ENCODE measurements around the gene TPM4. TPM values are rescaled to one million over a fixed set of nuclear protein-coding genes. Genes with fewer than 3 reads are reported as not detected.
A peak's percentile ranks its signal among the peaks of the same experiment; 100 is the strongest.
"Not testable (repeated sequence)": the region's sequence is repeated elsewhere in the genome, so short reads cannot be mapped to it uniquely, and the experiment has no call there.

Gene TPM4
- polyA plus RNA-seq, 3 donors: 466 to 475 (median 475) TPM

DNA sequence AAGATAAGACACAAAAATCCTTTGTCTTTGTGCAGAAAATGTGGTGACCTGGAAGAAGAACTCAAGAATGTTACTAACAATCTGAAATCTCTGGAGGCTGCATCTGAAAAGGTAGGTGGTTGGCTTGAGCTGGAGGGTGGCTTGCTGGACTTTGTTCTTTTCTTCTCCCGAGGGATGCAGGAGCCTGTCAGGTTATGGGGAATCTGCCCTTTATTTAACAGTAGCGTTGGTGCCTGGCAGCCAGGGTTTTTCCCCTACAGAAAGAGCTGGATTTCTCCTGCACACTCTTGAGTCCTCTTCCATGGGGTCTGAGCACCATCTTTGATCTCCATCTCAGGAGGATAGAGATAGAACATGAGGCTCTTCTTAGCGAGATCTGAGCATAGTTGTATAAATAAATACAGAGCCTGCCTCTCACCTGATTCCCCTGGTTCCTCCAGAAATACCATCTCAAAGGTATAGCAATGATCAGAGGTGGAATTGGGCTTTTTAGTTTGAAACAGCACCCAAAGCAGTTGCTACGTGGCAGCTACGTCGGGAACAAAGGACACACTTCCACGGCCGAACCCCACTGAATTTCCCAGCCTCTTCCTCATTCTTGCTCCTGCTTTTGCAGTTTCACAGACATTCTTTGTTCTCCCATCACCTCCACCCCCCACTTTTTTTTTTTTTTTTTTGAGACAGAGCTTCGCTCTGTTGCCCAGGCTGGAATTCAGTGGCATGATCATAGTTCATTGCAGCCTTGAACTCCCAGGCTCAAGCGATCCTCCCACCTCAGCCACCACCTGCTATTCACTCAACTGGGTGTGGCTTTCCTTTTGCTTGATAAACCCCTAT is 12.9 kb downstream of the TPM4 start:
- DNase-seq: no peak

DNA sequence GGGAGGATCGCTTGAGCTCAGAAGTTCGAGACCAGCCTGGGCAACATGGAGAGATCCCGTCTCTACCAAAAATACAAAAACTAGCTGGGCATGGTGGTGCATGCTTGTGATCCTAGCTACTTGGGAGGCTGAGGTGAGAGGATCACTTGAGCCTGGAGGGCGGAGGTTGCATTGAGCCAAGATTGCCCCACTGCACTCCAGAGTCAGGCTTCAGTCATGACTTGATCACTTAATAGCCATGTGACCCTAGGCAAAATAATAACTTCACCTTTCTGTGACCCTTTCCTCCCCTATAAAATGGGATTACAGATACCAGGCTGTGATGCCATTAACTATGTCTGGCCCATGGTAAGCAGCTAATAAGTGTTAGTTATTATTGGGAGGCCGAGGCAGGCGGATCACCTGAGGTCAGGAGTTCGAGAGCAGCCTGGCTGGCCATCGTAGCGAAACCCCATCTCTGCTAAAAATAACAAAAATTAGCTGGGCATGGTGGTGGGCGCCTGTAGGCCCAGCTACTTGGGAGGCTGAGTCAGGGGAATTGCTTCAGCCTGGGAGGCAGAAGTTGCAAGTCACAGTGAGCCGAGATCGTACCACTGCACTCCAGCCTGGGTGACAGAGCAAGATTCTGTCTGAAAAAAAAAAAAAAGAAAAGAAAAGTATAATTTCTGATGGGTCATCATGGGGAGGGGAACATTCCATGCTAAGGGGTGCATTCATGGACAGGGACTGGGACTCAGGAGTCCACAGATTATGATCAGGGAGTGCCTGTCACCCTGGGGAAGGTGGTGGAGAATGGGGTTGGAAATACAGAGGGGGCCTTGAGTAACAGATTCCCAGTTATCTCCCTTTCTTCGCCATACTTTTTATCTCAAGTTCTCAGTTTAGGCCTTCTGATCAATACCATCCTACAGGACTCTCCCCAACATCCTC is 15.5 kb downstream of the TPM4 start:
- no peak for DNase-seq

DNA sequence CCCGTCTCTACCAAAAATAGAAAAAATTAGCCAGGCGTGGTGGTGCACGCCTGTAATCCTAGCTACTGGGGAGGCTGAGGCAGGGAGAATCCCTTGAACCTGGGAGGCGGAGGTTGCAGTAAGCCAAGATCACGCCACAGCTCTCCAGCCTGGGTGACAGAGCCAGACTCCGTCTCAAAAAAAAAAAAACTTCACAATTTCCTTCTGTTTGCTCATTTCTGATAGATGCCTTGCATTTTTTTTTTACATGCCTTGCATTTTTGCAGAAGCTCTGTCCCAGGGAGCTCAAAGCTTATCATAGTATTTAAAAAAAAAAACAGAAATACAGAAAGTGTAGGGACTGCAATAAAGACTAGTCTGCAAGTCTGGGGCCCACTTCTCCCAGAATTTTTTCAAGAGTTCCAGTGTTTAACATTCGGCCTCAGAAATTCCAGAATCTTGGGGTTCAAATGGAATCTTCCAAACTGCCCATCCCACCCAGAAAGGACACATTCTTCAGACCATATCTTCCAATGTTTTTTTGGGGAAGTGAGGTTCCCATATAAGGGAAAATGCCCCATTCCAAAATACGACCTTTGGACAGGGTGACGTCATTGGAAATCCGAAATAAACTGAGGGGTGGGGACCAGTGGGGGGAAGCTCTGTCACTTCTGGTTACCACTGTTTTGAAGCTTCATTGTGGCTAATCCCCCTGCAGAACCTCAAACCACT is 18.2 kb downstream of the TPM4 start:
- no peak for DNase-seq

DNA sequence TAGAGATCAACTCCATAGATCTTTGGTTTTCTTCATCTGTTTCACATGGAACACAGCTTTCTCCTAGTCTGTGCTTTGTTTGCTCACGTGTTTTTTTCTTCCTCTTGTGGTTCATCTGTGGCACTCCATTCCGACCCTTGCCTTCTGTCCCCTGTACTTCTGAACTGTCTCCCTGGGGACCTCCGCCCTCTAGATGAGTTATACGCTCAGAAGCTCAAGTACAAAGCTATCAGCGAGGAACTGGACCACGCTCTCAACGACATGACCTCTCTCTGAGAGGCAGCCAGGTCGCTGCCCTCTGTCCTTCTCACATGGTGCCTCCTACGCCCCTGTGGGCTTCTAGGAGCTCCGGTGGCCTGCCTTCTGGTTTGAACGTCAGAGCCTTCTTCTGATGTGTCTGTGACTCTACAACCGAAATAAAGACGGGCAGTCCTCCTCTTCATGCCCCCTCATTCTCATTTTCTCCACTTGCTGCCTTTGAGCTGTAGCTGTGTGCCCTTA is 18.8 kb downstream of the TPM4 start:
- no peak for DNase-seq

DNA sequence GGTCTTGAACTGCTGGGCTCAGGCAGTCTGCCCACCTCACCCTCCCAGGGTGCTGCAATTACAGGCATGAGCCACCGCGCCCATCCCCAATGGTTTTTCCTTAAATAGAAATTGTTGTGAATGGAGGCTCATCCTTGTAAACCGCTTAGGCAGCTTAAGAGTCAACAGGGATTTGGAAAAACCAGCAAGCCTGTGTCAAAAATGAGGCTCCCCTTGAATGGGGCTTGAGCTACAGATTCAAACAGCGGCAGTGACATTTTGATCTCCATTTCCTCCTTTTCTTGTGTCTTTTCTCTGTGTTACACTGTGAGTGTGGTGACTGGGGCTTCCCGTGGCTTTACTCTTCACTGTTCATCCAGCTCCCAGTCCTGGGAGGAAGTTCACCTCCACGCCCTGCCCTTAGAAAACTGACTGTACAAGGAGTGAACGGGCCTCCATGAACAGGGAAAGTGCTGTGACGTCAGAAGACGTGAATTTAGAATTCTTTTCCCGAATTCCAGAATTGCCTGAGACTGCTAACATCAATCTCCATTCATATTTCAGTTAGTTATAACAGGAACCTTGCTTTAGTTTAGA is 20.1 kb downstream of the TPM4 start:
- no peak for DNase-seq

DNA sequence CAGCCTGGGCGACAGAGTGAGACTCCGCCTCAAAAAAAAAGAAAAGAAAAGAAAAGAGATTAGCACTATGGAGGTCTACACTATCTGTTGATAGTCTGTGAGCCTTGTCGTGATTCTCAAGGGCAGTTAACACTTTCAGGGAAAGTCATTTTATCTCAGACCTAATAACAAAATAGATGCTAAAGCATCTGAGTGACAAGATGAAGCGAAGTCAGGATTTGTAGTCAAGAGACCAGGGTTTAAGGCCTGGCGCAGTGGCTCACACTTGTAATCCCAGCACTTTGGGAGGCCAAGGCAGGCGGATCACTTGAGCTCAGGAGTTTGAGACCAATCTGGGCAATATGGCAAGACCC is 22.1 kb downstream of the TPM4 start:
- DNase-seq: no peak

DNA sequence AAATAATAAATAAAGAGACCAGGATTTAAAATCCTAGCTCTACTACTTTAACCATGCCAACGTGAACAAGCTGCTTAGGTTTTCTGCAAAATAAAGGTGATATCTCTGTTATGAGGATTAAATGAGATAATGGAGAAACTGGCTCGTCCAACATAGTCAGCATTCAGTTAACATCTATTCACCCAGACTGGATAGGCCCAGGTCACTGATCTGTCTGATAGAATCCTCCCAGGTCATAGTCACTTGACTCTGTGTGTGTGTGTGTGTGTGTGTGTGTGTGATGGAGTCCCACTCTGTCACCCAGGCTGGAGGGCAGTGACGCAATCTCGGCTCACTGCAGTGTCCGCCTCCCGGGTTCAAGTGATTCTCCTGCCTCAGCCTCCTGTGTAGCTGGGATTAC is 22.5 kb downstream of the TPM4 start:
- DNase-seq: no peak

DNA sequence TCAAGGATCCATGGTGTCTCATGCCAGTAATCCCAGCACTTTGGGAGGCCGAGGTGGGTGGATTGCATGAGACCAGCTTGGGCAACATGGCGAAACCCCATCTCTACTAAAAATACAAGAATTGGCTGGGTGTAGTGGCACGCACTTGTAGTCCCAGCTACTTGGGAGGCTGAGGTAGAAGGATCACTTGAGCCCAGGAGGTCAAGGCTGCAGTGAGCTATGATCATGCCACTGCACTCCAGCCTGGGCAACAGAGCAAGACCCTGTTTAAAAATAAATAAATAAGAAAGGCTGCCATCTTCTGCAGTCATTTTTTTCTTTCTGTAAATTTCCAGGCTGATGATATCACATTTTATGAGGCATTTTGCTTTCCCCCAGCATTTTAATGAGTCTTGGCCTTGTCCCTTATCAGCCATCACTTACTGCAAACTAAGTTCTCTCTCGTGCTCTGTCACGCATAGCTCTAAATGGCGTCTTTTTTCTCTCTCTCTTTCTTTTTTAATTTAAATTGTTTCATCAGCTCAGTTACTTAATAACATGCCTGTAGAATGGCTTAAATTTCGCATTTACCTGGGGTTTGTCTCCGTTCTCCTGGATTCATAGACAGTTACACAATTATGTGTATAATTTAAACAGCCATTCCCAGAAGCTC is 23.1 kb downstream of the TPM4 start:
- not testable (repeated sequence) for DNase-seq

DNA sequence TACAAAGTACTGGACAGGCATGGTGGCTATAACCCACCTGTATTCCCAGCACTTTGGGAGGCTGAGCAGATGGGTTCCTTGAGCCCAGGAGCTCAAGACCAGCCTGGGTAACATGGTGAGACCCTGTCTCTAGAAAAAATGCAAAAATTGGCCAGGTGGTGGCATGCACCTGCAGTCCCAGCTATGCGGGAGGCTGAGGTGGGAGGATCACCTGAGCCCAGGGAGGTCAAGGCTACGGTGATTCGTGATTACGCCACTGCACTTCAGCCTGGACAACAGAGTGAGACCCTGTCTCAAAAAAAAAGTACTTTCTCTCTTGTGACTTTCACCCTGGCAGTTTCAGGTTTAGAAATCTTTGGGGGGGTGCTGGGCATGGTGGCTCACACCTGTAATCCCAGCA is 24.2 kb downstream of the TPM4 start:
- DNase-seq: no peak

DNA sequence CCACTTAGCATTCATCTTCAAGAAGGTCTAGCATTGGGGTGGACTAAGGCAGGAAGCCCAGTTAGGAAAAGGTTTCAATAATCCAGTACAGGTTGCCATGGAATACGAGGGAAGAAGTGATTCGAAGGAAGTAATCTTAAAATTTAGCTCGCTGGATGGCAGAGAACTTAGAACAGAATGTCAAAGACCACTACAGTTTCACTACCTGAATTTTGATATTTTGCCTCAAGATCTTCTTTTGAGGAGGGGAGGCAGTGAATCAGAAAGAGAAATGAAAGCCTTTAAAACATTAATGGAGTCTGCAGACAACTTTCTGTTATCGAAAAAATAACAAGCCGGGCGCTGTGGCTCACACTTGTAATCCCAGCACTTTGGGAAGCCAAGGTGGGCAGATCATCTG is 28.4 kb downstream of the TPM4 start:
- no peak for DNase-seq

DNA sequence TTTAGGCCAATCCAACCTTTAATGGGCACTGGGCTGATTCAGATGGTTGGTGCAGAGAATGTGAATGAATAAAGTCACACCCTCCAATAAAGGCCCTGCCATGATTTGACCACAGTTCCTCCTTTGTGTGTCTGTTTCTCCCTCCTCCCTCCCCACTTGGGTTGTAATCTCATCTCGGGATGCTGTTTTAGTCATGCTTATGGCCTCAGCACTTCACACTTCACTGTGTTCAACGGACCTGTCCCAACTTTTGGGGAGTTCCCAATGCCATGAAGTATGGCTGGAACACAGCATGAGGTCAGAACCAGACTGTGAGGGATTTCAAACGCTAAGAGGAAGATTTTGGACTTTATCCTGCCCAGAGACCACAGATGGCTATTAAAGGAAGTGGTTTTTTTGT is 29.8 kb downstream of the TPM4 start:
- DNase-seq: no peak

DNA sequence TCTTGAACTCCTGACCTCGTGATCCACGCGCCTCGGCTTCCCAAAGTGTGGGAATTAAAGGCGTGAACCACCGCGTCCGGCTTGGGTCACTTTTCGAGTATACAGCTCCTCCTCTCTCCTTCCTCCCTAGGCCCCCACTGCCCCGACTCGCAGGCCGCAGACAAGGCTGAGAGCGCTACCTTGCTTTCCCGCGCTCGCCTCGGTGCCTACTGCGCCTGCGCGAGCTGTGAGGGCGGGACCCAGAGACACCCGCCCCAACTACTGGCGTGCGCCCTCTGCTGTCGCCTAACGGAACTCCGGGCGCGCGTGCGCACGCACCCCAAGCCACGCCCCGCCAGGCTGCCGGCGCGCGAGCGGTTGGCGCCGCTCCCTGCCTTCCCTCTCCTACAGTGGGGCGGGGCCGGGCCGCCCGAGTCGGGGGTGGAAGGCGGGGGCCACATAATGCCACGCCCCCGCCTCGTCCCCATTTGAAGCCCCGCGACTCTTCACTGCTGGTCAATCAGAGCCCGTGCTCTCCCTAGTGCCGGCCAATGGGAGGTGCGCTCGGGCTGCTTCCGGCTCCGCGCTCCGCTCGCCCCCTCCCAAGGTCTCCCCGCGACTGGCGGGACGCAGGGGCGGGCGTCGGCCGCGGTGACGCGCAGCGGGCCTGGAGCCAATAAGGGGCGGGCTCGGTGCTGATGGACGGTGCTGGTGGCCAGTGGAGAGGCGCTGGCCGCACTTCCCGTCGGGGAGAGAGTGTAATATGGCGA is 35.0 kb downstream of the TPM4 start, which contains the start of gene RAB8A:
RAB8A (plus strand) TSS at position 730 of the 749 bp plus-strand sequence; CDS start at position 743, 13 bp downstream.
- DNase-seq: peak; percentile 99

DNA sequence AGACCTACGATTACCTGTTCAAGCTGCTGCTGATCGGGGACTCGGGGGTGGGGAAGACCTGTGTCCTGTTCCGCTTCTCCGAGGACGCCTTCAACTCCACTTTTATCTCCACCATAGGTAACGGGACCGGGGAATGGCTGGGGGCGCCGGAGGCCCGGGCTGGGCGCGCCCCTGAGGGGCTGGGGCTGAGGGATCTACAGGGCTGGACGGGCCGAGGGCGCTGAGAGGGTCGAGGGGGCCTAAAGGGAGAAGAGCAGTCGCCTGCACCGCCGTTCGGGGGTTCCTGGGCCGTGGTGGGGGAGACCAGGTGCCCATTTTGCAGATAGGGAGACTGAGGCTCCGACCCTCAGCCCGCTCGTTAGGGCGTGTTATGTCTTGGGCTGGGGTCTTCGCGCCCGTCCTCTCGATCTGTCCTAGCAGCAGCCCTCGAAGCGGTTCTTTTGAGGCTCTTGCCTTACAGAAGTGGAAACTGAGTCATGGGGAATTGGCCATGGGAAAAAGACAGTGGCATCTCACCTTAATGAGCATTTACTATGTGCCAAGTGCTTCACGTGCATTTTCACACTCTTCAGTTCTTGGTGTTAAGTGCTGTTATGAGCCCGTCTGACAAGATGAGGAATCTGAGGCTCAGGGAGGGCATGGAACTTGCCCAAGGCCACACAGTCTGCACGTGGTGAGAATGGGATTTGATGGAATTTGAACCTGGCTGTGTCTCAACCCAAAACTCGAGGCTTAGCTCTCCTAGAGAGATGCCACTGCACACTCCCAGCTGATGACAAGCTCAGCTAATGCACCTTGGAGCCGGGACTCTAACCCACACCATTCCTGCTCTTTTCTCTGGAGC is 35.8 kb downstream of the TPM4 start:
- DNase-seq: no peak

DNA sequence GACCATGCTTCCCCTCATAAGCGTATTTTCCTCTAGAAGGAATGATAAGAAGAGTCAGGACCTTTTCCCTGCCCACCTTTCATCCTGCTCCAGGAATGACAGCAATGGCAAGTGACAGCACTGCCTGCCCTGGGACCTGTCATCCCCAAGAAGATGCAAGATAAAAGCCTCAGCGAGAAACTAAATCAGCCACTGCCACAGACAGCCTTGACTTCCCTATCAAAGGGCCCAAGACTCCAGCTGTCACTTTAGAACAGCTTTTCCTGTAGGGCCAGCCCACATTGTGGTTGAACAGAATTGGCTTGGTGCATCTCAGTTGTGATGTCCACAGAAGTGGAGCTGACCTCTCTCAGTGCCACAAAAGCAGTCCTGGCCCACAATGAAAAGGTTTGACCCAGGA is 36.5 kb downstream of the TPM4 start:
- DNase-seq: no peak

DNA sequence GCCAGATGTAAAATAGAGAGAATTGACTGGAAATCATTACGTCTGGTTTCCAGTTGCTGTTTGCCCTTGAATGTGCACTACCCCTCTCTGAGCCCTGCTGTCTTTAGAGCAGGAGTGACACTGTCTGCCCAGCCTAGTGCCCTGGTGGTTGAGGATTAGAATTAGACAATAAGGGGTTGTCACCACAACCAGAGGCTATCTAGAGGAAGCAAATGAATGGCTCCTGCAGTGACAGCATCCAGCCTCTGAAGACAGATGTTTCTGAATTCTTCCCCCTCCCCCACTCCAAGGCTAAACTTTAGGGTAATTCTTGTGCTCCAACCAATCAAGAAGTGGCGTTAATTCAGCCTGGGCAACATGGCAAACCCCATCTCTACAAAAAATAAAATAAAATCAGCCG is 37.4 kb downstream of the TPM4 start:
- DNase-seq: no peak

DNA sequence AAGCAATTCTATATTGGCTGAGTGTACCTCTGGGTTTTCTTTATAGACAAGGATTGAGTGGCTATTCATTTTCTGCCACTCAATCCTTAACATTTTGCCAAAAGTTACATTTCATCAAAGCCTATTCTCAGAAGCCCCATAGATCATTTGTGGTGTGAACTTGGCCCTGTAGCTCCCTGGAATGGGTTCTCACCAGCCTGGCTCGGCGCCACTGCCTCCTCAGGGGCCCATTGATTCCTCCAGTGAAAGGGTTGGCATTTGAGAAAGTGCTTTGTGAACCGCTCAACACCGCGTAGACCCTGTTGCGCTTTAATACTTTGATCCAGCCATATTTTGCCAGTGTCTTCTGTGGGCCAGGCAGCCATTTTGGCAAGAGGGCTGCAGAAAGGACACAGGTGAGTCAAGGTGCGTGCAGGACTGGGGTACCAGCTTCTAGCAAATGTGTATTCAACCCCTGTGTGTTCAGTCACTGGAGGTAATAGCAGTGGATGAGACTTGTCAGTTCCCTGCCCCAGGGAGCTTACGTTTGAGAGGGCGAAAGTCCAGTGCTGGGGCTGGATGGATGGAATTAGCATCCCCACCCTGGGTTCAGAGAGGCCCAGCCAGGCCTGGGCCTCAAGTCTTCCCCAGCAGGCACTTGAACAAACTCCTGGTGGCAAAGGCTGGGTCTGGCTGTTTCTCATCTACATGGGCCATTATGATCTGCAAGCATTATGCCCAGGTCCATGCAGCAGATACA is 39.2 kb downstream of the TPM4 start:
- DNase-seq: no peak

DNA sequence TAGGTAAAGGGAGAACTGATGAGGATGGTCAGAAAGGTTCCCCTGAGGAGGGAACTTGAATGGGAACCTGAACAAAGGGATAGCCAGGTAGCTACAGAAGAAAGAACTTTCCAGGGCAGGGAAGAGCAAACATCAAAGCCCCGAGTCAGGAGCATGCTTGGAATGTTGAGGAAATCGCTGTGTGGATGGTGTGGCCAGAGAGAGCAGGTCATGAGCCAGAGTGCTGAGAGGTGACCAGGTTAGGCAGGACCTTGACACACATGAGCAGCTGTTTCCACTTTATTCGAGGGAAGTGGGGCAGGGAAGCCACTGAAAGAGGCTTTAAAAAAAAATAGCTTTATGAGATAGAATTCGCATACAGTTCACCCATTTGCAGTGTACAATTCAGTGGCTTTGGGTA is 39.8 kb downstream of the TPM4 start:
- no peak for DNase-seq

DNA sequence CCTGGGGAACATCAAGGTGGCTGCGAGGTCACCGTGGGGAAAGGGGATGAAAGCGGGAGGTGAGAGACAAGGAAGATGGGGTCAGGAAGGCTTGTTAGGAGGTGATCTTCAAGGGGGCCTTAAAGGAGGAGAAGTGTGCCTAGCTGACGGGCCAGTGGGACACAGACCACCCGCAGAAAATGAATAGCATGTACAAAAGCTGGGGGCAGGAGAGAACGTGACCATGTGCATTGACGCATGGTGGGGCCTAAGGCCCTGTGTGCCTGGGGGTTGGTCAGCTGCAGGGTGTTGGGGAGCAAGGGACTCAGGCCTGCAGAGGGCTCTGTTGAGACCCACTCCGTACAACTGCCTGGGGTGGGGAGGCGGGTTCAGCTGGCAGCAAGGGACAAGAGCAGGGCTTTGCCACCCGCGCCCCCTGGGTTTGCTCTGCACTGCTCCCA is 41.3 kb downstream of the TPM4 start:
- no peak for DNase-seq

Measured in renal pelvis (tissue), 4 donors.